HG02623 (cell line): Measurements from ENCODE around the gene CEBPE.

Experiments
- ATAC-seq: cut with Tn5 transposase; IDR thresholded peaks from one replicate; pipeline ENCODE4 v1.9.1; 2021; ENCODE audit warnings: moderate library complexity; ENCODE audit not compliant: unreplicated experiment

The CEBPE gene

DNA sequence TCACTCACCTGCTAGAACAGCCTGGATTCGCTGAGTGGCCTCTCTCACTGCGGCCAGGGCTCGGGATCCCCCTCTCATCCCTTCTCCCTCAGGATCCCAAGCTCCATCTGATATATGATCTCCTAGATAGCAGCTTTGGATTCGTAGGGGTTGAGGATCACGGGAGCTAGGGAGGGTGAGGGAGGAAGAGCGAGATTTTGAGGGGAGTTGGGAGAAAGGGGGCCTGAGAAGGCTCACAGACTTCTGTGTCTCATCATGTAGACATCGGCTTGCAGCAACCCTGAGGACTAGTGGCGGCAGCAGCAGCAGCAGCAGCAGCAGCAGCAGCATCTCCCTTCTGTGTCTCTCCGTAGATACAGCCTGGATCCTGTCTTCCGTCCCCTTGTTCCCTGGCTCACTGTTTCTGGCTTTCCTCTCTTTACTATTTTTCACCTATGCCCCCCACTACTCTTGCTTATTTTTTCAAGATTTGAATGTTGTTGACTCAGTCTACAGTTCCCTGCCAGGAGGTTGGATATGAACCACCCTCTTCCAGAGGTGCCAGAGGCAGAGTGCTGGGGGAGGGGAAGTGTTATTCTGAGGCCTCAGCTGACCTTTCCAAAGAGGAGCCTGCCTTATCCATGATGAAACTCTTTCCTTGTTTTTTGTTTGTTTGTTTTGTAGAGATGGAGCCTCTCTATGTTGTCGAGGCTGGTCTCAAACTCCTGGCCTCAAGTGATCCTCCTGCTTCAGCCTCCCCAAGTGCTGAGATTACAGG, 14.3 kb downstream of the CEBPE start, which contains the start of gene CIROP:
Gene CIROP, minus strand, starts transcription at position 399 of the 757 bp plus-strand sequence. Its CDS starts 69 bp downstream, at position 330.
- ATAC-seq = no peak

DNA sequence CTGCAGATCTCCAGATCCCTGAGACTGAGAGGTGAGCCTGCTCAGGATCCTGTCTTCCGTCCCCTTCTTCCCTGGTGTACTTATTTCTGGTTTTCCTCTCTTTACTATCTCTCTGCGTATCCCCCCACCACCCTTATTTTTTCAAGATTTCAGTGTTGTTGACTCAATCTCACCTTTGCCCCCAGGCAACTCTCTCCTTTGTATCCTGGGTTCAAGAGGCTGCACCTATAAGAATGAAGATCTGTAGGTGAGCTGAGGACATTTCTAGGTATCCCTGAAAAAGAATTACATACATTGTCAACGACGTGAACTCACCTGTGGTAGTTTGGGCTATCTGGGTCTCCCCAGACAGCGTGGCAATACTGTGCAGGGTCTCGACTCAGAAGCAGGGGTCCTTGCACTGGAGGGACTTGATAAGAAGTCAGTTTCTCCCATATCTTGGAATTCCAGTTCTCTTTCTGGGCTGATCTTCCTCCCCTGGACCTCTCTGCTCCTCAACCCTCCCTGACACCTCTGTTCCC, 14.9 kb downstream of the CEBPE start:
- no peak for ATAC-seq

DNA sequence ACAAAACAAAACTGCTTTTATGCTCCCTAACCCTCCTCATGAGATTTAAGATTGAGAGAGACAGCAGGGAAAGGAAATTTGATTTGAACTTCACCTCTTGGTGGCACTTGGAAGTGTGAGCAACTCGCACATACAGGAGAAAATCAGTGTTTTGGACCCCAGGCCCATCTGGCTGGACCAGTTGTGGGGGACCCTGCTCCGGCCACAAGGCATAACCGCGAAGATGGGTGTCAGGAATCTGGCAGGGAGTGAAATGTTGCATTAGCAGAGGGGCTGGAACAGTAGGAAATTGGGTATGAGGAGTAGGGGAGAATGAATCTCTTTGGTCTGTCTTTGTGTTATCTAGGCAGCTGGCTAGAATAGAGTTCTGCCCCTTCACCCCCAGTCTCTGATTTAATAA, 15.5 kb downstream of the CEBPE start:
- ATAC-seq = no peak

DNA sequence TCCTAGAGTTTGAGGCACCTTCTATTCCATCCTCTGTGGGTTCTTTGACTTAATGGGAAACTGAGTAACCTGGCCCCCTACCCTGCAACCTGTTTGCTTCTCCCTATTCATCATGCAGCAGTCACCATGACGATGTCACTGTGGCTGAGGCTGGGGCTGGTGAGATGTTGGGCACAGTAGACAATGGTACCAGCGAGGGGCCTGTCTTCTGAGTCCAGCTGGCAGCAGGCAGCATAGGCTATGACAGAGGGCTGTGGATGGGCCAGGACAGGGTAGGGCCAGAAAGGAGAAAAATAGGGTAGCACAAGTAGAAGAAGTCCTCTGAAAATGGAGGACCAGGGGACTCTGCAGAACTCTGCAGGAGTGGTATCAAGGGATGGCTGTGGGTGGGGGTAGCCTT, 16.3 kb downstream of the CEBPE start:
- ATAC-seq = no peak

DNA sequence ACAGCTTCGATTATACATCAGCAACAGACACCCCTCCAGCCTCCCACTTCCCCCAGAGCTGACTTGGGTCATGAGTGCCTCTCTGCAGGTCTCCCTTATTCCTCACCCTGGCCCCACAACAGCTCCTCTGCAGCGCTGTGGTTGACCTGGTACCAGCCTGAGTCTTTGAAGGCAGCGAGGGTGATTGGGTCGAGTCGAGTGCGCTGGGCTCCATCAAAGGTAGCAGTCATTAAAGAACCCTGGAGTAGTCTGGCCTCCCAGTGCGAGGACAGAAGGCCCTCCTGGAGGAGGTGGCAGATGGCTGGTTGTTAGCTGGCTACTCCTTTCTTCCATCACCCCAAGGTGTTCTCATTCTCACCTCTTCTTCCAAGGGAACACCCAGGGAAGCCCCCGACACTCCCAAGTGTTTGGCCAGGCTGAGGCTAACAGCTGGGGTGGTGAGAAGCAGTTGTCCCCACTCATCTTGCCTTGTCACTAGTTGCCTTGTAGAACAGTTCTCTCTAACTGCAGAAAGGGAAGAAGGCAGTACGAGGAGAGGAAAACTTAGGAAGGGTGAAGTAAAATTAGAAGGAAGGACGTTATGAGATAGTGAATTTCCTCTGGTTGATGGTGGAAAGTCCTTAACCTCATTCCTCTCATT, 16.9 kb downstream of the CEBPE start:
- ATAC-seq = no peak

DNA sequence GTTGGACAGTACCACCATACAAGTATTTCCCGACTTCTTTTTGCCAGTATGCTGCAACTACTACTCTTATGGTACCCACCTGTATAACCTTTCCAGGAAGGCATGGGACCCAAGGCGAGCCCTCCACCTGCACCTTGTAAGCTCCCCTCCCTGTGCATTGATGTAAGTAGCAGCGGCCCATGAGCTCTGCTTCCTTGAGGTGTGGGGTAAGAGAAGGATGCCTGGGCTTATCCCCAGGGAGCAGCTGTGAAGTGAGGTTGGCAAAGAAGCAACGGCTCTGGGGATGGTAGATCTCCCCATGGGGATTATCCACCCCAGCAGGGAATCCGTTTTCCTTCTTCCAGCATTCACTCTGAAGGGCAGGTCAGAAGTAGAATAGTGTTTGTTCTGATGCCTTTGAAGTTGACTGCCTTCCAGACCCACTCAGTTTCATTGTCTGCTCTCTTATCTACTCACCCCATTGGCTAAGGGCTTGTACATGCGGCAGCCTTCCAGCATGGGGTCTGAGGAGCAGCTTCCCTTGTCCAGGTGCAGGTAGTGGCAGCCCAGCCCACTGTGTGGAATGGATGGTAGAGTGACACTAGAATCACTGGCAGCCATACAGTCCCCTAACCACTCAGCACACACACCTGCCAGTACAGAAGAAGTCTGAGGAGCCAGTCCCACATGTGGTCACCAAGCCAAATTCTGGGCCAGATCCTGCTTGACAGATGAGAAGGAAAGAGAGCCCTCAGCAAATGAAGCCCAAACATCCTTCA, 17.7 kb downstream of the CEBPE start:
- no peak for ATAC-seq

DNA sequence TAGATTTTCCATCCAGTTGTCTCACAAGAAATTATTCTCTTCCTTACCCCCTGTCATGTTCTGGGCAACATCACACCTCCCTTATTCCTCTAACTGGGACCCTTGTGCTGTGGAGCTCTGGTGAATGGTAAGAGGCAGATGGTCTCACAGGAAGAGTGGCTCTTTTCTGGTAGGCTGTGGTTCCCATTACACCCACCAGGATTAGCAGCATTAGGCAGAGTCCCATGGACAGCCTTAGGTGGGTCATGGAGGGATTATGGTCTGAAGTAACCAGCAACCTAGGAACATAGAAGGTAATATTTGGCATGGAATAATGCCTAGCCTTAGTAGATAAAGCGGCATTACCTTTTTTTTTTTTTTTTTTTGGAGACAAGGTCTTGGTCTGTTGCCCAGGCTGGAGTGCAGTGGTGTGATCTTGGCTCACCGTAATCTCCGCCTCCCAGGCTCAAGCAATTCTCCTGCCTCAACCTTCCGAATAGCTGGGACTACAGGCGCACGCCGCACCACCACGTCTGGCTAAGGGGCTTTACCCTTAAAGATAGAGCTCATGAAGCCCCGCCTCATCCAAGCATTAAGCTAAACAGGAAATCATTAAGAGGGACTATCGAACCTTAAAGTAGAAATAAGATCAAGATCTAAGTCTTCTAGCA, 19.7 kb downstream of the CEBPE start:
- ATAC-seq = no peak

DNA sequence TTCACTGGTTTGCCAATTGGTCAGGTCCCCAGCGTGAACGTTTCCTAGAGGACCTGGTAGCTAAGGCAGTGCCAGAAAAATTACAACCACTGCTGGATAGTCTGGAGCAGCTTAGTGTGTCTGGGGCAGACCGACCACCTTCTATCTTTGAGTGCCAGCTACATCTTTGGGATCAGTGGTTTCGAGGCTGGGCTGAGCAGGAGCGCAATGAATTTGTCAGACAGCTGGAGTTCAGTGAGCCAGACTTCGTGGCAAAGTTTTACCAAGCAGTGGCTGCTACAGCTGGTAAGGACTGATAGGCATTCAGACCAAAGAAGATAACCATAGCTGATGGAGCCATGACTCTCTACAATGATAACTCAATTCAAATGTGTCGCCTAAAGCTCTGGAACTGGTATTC, 21.3 kb downstream of the CEBPE start:
- no peak for ATAC-seq

DNA sequence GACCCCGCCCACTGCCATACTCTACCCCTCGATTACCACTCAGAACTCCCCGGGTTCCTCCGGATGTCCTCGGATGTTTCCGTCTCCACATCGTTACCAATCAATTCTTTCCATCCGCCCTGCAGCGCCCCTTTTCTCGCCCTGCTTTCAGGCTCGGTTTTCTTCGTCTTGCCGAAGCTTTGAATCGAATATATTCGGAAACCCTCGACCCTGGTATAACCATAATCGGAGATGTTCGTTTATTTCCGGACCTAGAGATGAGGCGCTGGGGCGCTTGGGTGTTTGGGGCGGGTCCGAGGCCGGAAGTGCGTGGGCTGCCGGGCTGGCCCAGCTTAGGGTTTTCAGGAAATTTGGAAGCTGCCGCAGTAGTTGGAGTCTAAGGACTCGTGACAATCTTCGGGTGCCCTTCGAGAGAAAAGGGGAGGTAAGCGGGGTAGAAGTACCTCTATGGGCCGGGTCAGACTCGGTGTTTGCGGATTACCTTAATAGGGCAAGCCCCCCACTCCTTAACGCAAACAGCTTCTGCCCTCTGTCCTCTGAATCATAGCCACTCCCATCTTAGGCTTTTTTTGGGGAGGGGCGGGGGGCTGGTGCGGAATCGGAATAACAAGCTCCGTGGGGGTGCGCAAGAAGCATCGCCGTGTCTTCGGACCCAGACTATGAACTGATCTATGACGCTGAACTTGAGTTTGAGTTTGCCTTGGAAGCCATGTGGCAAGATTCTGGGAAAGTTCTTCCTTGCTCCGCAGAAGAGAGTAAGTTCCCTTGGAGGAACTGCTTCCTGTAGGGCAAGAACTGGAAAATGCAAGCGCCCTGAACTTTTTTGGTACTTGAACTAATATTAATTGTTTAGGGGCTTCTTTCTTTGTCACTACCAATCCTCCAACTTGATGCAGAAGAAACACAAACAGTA, 23.6 kb downstream of the CEBPE start, which contains the start of gene C14orf119:
Gene C14orf119, plus strand, starts transcription at position 310 of the 913 bp plus-strand sequence. CDS start 2,154 bp downstream, outside the sequence.
- peak; percentile 83 for ATAC-seq

DNA sequence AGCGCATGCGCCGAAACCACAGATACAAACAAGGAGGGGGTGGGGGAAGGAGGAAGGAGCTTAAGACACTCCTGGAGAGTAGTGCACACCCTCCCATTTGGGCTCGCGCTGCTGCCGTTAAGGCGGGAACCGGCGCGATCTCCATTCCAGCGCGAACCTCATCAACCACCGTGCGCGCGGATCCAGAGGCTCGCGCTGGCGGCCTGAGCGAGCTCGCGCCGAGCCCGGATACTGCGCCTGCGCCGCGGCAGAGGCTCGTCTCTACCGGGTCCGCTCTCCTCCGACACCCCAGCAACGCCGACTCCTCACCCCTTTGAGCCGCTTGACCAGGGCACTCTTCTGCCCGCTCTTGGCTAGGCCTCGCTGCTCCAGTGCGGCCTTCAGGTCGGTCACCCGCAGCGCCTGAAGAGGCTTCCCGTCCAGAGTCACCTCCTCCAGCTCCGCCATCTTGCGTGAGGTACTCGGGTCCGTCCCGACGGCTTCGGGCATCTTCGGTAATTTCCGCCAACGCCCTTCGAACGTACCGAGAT, 24.3 kb downstream of the CEBPE start, which contains the start of gene ACIN1:
Gene ACIN1, minus strand, starts transcription at position 471 of the 530 bp plus-strand sequence. Its CDS starts 24 bp downstream, at position 447.
- peak; percentile 30 for ATAC-seq

DNA sequence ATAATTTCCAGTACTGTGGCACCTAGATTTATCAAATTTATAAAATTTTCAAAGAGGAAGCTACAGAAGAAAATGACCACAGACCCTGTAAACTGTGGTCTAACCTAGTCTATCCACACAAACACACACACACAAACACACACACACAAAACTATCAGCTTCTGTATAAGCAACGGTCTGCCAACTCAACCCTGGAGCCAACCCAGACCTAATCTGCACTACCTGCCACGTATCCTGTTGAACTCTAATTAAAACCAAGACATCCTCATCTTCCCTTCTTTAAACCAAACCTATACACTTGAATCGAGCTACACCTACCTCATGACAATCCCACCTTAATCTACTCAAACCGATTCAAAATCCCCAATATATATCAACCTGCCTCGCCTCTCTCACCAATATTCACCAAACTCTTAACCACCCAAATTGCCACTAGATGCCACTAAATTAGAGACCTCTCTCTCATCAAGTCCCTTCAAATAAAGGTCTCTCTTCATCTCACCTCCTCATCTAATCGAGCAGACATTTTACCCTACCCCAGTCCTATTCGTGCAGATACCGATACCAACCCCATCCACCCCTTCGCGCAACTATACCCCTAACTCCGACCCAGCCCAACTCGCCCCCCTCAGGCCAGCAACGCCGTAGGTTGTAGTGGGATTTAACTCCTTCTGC, 24.9 kb downstream of the CEBPE start:
- ATAC-seq = no peak

DNA sequence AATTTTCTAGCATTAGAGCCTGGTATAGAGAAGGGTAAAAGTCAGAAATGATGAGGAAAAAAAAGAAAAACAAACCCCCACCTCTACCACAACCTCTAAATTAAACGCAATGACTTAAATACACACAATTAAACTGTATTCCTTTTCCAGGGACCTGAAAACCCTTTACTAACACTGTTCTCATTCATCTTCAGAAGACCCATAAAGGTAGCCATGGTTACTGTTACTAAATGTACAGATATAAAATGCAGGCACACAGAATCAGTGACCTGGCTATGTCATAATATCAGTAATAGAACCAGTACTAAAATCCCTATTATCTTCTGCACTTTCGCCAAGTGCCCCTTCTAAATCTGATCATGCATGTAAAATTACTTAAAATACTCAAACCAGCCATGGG, 25.5 kb downstream of the CEBPE start:
- no peak for ATAC-seq

DNA sequence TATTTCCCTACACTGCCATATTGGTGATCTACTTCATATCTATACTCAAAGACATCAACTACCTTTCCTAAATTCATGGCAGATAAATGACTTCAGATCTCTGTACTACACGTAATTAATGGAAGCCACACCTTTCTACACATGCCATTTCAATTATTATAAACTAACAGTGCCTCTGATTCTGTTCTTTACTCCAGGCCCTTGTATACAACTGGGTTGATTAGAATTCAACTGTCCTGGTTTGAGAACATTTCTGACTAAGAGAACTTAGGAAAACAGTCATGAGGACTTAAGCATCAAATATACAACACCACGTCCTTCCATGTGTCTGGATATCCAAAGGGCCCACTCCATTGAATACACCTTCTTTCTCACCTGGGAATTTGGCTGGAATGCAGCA, 26.0 kb downstream of the CEBPE start:
- no peak for ATAC-seq

DNA sequence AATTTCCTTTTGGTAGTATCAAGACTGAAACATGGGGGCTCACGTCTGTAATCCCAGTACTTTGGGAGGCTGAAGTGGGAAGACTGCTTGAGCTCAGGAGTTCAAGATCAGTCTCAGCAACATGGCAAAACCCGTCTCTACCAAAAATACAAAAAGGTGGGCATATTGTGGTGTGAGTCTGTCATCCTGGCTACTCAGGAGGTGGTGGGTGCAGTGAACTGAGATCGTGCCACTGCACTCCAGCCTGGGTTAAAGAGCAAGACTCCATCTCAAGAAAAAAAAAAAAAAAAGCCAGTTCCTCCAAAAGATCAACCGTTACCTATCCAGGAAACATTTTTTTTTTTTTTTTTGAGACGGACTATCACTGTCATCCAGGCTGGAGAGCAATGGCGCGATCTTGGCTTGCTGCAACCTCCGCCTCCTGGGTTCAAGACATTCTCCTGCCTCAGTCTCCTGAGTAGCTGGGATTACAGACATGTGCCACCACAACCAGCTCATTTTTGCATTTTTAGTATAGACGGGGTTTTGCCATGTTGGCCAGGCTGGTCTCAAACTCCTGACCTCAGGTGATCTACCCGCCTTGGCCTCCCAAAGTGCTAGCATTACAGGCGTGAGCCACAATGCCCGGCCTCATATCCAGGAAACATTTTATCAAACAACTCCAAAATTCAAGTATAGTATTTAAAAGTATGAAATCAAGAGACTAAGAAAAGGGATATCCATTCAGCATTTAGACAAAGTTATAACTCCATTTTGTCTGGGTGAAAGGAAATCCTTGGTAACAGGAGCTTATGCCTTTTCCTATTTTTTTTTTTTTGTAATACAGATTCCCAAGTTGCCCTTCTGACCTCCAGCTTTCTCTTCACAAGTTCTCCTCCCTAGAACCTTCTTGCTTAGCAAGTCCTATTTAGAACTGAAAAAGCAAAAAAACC, 27.5 kb downstream of the CEBPE start:
- no peak for ATAC-seq

DNA sequence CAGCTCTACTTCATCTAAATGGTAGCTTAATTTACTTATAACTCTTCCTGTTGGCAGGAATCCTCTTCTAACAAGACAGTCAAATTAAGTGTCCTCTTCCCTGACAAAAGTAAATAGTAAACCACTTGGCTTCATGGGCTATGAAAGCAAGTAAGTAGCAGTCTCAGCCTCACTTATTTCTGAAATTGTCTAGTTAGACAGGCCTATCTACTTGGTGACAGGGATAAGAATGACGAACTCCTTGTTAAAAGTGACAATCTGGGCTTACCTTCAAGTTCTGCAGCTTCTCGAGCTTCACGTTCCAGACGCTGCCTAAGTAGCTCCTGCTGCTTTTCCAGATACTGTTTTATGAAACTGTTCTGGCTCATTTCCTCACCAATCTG, 28.8 kb downstream of the CEBPE start:
- ATAC-seq = no peak

DNA sequence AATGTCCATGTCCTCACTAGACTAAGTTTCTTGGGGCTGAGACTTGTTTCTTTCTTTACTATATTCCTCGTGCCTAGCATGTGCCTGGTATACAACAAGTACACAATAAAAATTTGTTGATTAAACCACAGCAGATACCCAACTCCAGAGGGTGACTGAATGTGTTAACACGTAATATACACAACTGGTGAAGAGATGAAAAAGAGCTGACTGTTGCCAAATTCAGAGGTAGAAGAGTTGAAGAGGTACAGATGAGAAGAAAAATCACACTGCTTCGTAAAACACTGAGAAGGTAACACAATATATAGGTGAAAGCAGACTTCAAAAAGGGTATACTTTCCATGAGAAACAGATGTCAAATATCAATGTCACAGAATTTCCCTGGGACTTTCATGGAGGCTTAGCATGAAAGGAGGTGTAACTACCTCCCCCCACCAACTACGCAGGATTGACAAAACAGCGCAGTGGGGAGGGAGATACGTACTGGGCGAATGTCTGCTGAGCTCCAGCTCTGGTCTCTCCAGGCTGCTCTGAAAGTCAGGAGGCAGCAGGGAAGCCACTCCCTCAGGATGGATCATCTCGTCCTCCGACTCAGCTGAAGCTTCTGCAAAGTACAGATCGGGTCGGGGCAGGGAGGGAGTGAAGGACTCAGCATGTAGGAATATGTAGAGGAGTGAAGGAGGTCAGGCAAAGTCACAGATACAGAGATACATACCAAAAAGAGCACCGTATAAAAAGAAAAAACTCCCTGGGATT, 29.4 kb downstream of the CEBPE start:
- ATAC-seq = no peak

DNA sequence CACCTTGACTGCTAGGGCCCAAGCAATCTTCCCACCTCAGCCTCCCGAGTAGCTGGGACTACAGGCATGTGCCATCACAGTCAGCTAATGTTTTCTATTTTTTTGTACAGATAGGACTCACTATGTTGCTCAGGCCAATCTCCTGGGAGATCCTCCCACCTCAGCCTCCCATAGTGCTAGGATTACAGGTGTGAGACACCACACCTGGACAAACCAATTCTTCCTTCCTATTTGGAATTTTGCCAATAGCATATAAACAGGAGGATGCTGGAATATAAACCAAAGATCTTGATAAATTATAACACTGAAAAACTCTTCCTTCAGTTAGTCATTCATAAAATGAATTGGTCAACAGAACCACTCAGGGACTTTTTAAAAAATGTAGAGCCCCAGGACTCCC, 32.5 kb downstream of the CEBPE start:
- ATAC-seq = no peak
